ENCODE data around the gene CREM. TPM values are rescaled to one million over a fixed set of nuclear protein-coding genes. Genes with fewer than 3 reads are reported as not detected.

CREM gene
- total RNA-seq, 5 donors from 2014 or later (not counting 1 experiment from before 2014, with no cell fraction given), result 20.6 to 57.2 (median 26.0) TPM

DNA sequence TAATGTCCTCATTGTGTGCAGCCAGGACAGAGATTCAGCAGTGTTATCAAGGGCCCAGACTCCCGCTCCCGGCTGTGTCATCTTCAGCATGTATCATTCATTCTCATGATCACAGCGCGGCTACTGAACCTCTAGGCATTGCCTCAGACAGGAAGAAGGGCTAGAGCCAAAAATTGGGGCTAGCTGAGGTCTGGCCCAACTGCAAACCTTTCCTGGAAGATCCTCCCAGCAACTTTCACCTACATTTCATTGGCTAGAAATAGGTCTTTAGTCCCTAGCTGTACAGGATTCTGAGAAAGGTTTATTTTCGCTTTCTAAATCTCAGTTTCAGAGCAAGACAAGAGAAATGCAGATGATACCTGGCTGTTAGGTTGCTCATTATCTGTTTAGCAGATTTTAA, 81.9 kb downstream of the CREM start:
- peak overlapping the region; percentile 11 to 42 (median 17) for H3K4me3 Mint-ChIP-seq
- H3K27me3 Mint-ChIP-seq, result no peaks in the 10 kb centered on the region
- Histone ChIP-seq H3K36me3 (ENCODE audit: control insufficient read depth in 2 of 2, extremely low read depth in 1 of 2, insufficient read depth in 1 of 2, low read length in 1 of 2) (peaks cover 0 to 3% of the 10 kb centered on the region in 2 donors), H3K4me1 (ENCODE audit: control insufficient read depth in 1 of 2, extremely low read depth in 1 of 2, insufficient read depth in 2 of 2, low read length in 2 of 2) (peaks cover 0 to 5% of the 10 kb centered on the region in 2 experiments), H3K27ac (ENCODE audit: low read length) (peak overlapping the region; percentile 69), H3K4me3 (ENCODE audit: control insufficient read depth in 1 of 2, extremely low read depth in 1 of 2, low read length in 1 of 2) (no peak overlapping the region), H3K9me3 (no peaks in the 10 kb centered on the region), H3K27me3 (replicated peaks in 1 of 2; ENCODE audit: control insufficient read depth in 2 of 2, extremely low read depth in 1 of 2, insufficient read depth in 2 of 2, low read length in 1 of 2) (no peaks in the 10 kb centered on the region)
- 64% methylated on average over 5 of the region's 5 CpGs for WGBS (ENCODE audit: insufficient coverage)
- no peaks in the 10 kb centered on the region for H3K9me3 Mint-ChIP-seq
- ATAC-seq (replicated peaks in 1 of 4) (peak in 3 of 4 experiments; percentile 23 to 60 (median 34)), DNase-seq (peak in 1 of 35 experiments; percentile 23)
- CTCF ChIA-PET, result interaction anchor here in 1 of 2 donors (1.5 kb wide), 1 partner anchor 13 kb away, joined by 8 read pairs; no protein-coding TSS in a partner anchor
- POLR2A ChIA-PET, result interaction anchor here (0.8 to 1.3 kb wide), 2 partner anchors 13 kb away, joined by 9 to 13 read pairs; no protein-coding TSS in a partner anchor
- H3K4me1 Mint-ChIP-seq, result peaks cover 0 to 28% (median 17%) of the 10 kb centered on the region in 3 donors
- peak overlapping the region; percentile 57 to 84 for H3K27ac Mint-ChIP-seq
- peaks cover 64% of the 10 kb centered on the region for H3K36me3 Mint-ChIP-seq

DNA sequence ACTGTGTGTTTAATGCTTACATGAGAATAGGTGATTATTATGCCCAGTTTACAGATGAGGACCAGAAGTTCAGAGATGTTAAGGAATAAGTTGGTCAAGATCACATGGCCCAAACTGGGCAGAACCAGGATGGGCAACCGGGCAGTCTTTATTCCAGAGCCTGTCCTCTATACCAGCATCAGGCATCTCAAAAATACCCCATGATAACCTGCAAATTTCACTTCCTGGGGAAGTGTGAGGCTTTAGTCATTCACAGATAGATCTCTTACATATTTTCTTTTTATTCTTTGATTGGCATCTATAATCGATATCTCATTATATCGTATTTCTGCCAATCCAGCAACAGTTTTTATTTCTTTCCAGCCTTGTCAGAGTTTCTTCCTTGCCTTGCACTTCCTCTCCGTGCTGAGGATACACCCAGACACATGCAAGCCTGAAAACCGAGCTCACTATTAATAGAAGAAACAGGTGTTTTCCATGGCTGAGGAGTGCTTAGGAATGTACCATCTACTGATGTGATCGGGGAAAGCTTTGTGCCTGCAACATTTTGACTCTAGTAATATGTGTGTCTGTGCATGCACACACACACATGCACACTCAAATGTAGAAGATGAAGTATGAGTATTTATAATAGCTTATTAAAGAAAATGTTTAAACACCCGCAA, 82.4 kb downstream of the CREM start:
- peaks cover 0 to 3% of the 10 kb centered on the region in 2 donors for H3K36me3 ChIP-seq (ENCODE audit: control insufficient read depth in 2 of 2, extremely low read depth in 1 of 2, insufficient read depth in 1 of 2, low read length in 1 of 2)
- 70% methylated on average over 2 of the region's 7 CpGs for WGBS (ENCODE audit: insufficient coverage)
- no peaks in the 10 kb centered on the region for H3K27me3 Mint-ChIP-seq
- no peaks in the 10 kb centered on the region for H3K9me3 ChIP-seq
- peak overlapping the region; percentile 11 to 42 (median 17) for H3K4me3 Mint-ChIP-seq
- no peak overlapping the region for H3K4me3 ChIP-seq (ENCODE audit: control insufficient read depth in 1 of 2, extremely low read depth in 1 of 2, low read length in 1 of 2)
- DNase-seq, result no peak
- H3K9me3 Mint-ChIP-seq, result no peaks in the 10 kb centered on the region
- no peaks in the 10 kb centered on the region for H3K27me3 ChIP-seq (replicated peaks in 1 of 2; ENCODE audit: control insufficient read depth in 2 of 2, extremely low read depth in 1 of 2, insufficient read depth in 2 of 2, low read length in 1 of 2)
- peak overlapping the region; percentile 57 to 84 for H3K27ac Mint-ChIP-seq
- ChIA-PET POLR2A (interaction anchor here in 1 of 2 donors (1.3 kb wide), 1 partner anchor 13 kb away, joined by 9 read pairs; no protein-coding TSS in a partner anchor), CTCF (interaction anchor here (0.6 to 1.6 kb wide), 5 partner anchors 12 to 88 kb away, joined by 3 to 8 read pairs (median 5); no protein-coding TSS in a partner anchor)
- peaks cover 0 to 28% (median 17%) of the 10 kb centered on the region in 3 donors for H3K4me1 Mint-ChIP-seq
- peaks cover 63% of the 10 kb centered on the region for H3K36me3 Mint-ChIP-seq
- peak in 1 of 4 experiments; percentile 18 for ATAC-seq (replicated peaks in 1 of 4)
- peaks cover 0 to 5% of the 10 kb centered on the region in 2 experiments for H3K4me1 ChIP-seq (ENCODE audit: control insufficient read depth in 1 of 2, extremely low read depth in 1 of 2, insufficient read depth in 2 of 2, low read length in 2 of 2)
- peak overlapping the region; percentile 69 for H3K27ac ChIP-seq (ENCODE audit: low read length)

DNA sequence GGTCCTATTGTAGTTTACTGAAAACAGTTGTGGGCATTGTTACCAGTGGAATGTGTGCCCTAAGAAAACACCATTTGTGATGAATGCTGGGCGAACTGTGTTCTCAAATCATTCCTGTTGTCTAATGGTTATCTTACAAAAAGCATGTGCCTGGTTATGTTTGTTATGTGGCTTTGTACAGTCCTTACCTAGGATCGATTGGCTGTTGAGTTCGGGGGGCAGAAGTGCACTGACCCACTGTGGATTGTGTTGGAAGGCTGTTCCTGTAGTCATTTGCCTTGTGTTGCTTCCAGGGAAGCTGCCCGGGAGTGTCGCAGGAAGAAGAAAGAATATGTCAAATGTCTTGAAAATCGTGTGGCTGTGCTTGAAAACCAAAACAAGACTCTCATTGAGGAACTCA, 84.3 kb downstream of the CREM start:
- Histone ChIP-seq H3K4me1 (ENCODE audit: control insufficient read depth in 1 of 2, extremely low read depth in 1 of 2, insufficient read depth in 2 of 2, low read length in 2 of 2) (peaks cover 0 to 5% of the 10 kb centered on the region in 2 experiments), H3K4me3 (ENCODE audit: control insufficient read depth in 1 of 2, extremely low read depth in 1 of 2, low read length in 1 of 2) (no peak overlapping the region), H3K9me3 (no peaks in the 10 kb centered on the region), H3K27ac (ENCODE audit: low read length) (no peak overlapping the region), H3K27me3 (replicated peaks in 1 of 2; ENCODE audit: control insufficient read depth in 2 of 2, extremely low read depth in 1 of 2, insufficient read depth in 2 of 2, low read length in 1 of 2) (no peaks in the 10 kb centered on the region), H3K36me3 (ENCODE audit: control insufficient read depth in 2 of 2, extremely low read depth in 1 of 2, insufficient read depth in 1 of 2, low read length in 1 of 2) (peaks cover 0 to 3% of the 10 kb centered on the region in 2 donors)
- no peaks in the 10 kb centered on the region for H3K9me3 Mint-ChIP-seq
- H3K27me3 Mint-ChIP-seq, result no peaks in the 10 kb centered on the region
- ChIA-PET POLR2A (no interaction called here), CTCF (interaction anchor here in 1 of 2 donors (1.0 kb wide), 1 partner anchor 62 kb away, joined by 3 read pairs; no protein-coding TSS in a partner anchor)
- WGBS (ENCODE audit: insufficient coverage), result 91% methylated on average over 6 of the region's 6 CpGs
- H3K4me1 Mint-ChIP-seq, result peaks cover 0 to 28% (median 17%) of the 10 kb centered on the region in 3 donors
- ATAC-seq (replicated peaks in 1 of 4) (no peak), DNase-seq (no peak)
- peak overlapping the region in 1 of 2 donors; percentile 2 for H3K27ac Mint-ChIP-seq
- H3K4me3 Mint-ChIP-seq, result no peak overlapping the region
- peaks cover 62% of the 10 kb centered on the region for H3K36me3 Mint-ChIP-seq

- Mint-ChIP-seq H3K4me1 (peaks cover 0 to 32% (median 17%) of the 10 kb centered on the region in 3 donors), H3K27me3 (no peaks in the 10 kb centered on the region), H3K27ac (peak overlapping the region in 1 of 2 donors; percentile 2), H3K4me3 (no peak overlapping the region), H3K36me3 (peaks cover 59% of the 10 kb centered on the region), H3K9me3 (no peaks in the 10 kb centered on the region)
- DNase-seq (no peak), ATAC-seq (replicated peaks in 1 of 4) (no peak)
- H3K27ac ChIP-seq (ENCODE audit: low read length), result no peak overlapping the region
- H3K4me1 ChIP-seq (ENCODE audit: control insufficient read depth in 1 of 2, extremely low read depth in 1 of 2, insufficient read depth in 2 of 2, low read length in 2 of 2), result peaks cover 0 to 5% of the 10 kb centered on the region in 2 experiments
- WGBS (ENCODE audit: insufficient coverage), result 100% methylated on average over 3 of the region's 7 CpGs
- H3K27me3 ChIP-seq (replicated peaks in 1 of 2; ENCODE audit: control insufficient read depth in 2 of 2, extremely low read depth in 1 of 2, insufficient read depth in 2 of 2, low read length in 1 of 2), result no peaks in the 10 kb centered on the region
- H3K4me3 ChIP-seq (ENCODE audit: control insufficient read depth in 1 of 2, extremely low read depth in 1 of 2, low read length in 1 of 2), result no peak overlapping the region
- H3K9me3 ChIP-seq, result no peaks in the 10 kb centered on the region
- H3K36me3 ChIP-seq (ENCODE audit: control insufficient read depth in 2 of 2, extremely low read depth in 1 of 2, insufficient read depth in 1 of 2, low read length in 1 of 2), result peaks cover 0 to 3% of the 10 kb centered on the region in 2 donors
- ChIA-PET CTCF (interaction anchor here (1.0 to 1.3 kb wide), 2 partner anchors 16 to 85 kb away, joined by 3 read pairs; no protein-coding TSS in a partner anchor), POLR2A (no interaction called here)
These were observed 84.7 kb downstream of the CREM start for GRCh38 chr10:35211390-35211789.

DNA sequence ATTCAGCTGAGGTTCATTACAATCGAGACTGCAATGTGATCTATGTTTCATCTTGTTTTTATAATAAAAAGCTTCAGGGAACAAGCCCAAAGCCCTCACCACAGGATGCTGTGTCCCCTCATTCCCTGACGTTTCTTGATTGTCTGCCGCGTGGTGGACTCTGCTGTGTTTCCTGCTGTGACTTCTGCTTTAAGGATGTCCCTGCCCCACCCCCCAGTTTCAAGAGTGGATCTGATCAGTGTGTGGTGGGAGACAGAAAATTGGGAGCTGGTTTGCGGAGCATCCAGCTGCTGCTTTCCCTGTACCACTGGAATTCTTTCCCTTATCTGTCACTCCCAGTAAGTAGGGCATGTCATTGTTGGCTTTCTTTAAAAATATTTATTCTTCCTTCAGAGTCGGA, 86.2 kb downstream of the CREM start:
- H3K36me3 ChIP-seq (ENCODE audit: control insufficient read depth in 2 of 2, extremely low read depth in 1 of 2, insufficient read depth in 1 of 2, low read length in 1 of 2), result peaks cover 0 to 3% of the 10 kb centered on the region in 2 donors
- H3K27ac ChIP-seq (ENCODE audit: low read length), result no peak overlapping the region
- H3K27me3 ChIP-seq (replicated peaks in 1 of 2; ENCODE audit: control insufficient read depth in 2 of 2, extremely low read depth in 1 of 2, insufficient read depth in 2 of 2, low read length in 1 of 2), result no peaks in the 10 kb centered on the region
- DNase-seq (no peak), ATAC-seq (replicated peaks in 1 of 4) (no peak)
- peaks cover 0 to 5% of the 10 kb centered on the region in 2 experiments for H3K4me1 ChIP-seq (ENCODE audit: control insufficient read depth in 1 of 2, extremely low read depth in 1 of 2, insufficient read depth in 2 of 2, low read length in 2 of 2)
- no peaks in the 10 kb centered on the region for H3K27me3 Mint-ChIP-seq
- no peak overlapping the region for H3K27ac Mint-ChIP-seq
- ChIA-PET CTCF (interaction anchor here (0.6 to 2.6 kb wide), 3 partner anchors 17 to 116 kb away, joined by 3 to 11 read pairs (median 6); no protein-coding TSS in a partner anchor), POLR2A (no interaction called here)
- no CpG with 5 or more reads among the region's 6 CpGs for WGBS (ENCODE audit: insufficient coverage)
- no peak overlapping the region for H3K4me3 Mint-ChIP-seq
- H3K4me1 Mint-ChIP-seq, result peaks cover 1 to 41% (median 21%) of the 10 kb centered on the region in 3 donors
- no peaks in the 10 kb centered on the region for H3K9me3 ChIP-seq
- peaks cover 51% of the 10 kb centered on the region for H3K36me3 Mint-ChIP-seq
- no peak overlapping the region for H3K4me3 ChIP-seq (ENCODE audit: control insufficient read depth in 1 of 2, extremely low read depth in 1 of 2, low read length in 1 of 2)
- H3K9me3 Mint-ChIP-seq, result no peaks in the 10 kb centered on the region

- ATAC-seq (replicated peaks in 1 of 4), result no peak
- H3K4me1 ChIP-seq (ENCODE audit: control insufficient read depth in 1 of 2, extremely low read depth in 1 of 2, insufficient read depth in 2 of 2, low read length in 2 of 2), result peaks cover 0 to 8% of the 10 kb centered on the region in 2 experiments
- Mint-ChIP-seq H3K4me1 (peaks cover 10 to 43% (median 24%) of the 10 kb centered on the region in 3 donors), H3K27ac (no peak overlapping the region), H3K36me3 (peaks cover 45% of the 10 kb centered on the region), H3K27me3 (no peaks in the 10 kb centered on the region), H3K9me3 (no peaks in the 10 kb centered on the region), H3K4me3 (no peak overlapping the region)
- POLR2A ChIA-PET, result no interaction called here
- no peaks in the 10 kb centered on the region for H3K9me3 ChIP-seq
- peaks cover 0 to 3% of the 10 kb centered on the region in 2 donors for H3K36me3 ChIP-seq (ENCODE audit: control insufficient read depth in 2 of 2, extremely low read depth in 1 of 2, insufficient read depth in 1 of 2, low read length in 1 of 2)
- no peak overlapping the region for H3K27ac ChIP-seq (ENCODE audit: low read length)
- CTCF ChIA-PET, result interaction anchor here (1.2 to 2.6 kb wide), 2 partner anchors 18 to 92 kb away, joined by 3 to 11 read pairs; no protein-coding TSS in a partner anchor
- DNase-seq, result no peak
- H3K4me3 ChIP-seq (ENCODE audit: control insufficient read depth in 1 of 2, extremely low read depth in 1 of 2, low read length in 1 of 2), result no peak overlapping the region
- peaks cover 0 to 3% of the 10 kb centered on the region in 2 experiments for H3K27me3 ChIP-seq (replicated peaks in 1 of 2; ENCODE audit: control insufficient read depth in 2 of 2, extremely low read depth in 1 of 2, insufficient read depth in 2 of 2, low read length in 1 of 2)
- 98% methylated on average over 6 of the region's 7 CpGs for WGBS (ENCODE audit: insufficient coverage)
These were observed 87.1 kb downstream of the CREM start for GRCh38 chr10:35213699-35214098.
